Subcutaneous abdominal adipose tissue (tissue), 5 donors: ENCODE data around the gene NETO2.

ENCODE experiments used
- H3K27ac ChIP-seq: one replicate; pipeline ENCODE4 v1.7.0; 2013; ENCODE audit warnings: low read depth, mild to moderate bottlenecking, inconsistent platforms, low read length, moderate library complexity
- H3K27me3 ChIP-seq, 5 donors: one replicate each; pipeline ENCODE4 v1.7.0; 2013; ENCODE audit warnings: low read length in 5 of 5, inconsistent platforms in 1 of 5; ENCODE audit not compliant: control insufficient read depth in 5 of 5, insufficient read depth in 4 of 5
- H3K36me3 ChIP-seq, 5 donors: one replicate each; pipeline ENCODE4 v1.7.0; 2013; ENCODE audit warnings: low read length in 5 of 5; ENCODE audit not compliant: control insufficient read depth in 5 of 5, insufficient read depth in 5 of 5
- H3K4me1 ChIP-seq, 5 donors: one replicate each; pipeline ENCODE4 v1.7.0; 2013; ENCODE audit warnings: low read length in 5 of 5, mild to moderate bottlenecking in 3 of 5, moderate library complexity in 1 of 5; ENCODE audit not compliant: control insufficient read depth in 5 of 5, insufficient read depth in 5 of 5
- H3K4me3 ChIP-seq, 5 donors: one replicate each; pipeline ENCODE4 v1.7.0; 2013; ENCODE audit warnings: low read length in 5 of 5, low read depth in 1 of 5
- H3K9ac ChIP-seq, 5 donors: one replicate each; pipeline ENCODE4 v1.7.0; 2013; ENCODE audit warnings: low read length in 5 of 5, mild to moderate bottlenecking in 4 of 5, moderate library complexity in 3 of 5
- H3K9me3 ChIP-seq, 5 donors: one replicate each; pipeline ENCODE4 v1.7.0; 2013; ENCODE audit warnings: low read length in 5 of 5; ENCODE audit not compliant: control insufficient read depth in 5 of 5
- donor health status: healthy.
- donor health status: healthy.
- donor health status: healthy.
- donor health status: healthy.
- donor health status: healthy.

NETO2 gene

DNA sequence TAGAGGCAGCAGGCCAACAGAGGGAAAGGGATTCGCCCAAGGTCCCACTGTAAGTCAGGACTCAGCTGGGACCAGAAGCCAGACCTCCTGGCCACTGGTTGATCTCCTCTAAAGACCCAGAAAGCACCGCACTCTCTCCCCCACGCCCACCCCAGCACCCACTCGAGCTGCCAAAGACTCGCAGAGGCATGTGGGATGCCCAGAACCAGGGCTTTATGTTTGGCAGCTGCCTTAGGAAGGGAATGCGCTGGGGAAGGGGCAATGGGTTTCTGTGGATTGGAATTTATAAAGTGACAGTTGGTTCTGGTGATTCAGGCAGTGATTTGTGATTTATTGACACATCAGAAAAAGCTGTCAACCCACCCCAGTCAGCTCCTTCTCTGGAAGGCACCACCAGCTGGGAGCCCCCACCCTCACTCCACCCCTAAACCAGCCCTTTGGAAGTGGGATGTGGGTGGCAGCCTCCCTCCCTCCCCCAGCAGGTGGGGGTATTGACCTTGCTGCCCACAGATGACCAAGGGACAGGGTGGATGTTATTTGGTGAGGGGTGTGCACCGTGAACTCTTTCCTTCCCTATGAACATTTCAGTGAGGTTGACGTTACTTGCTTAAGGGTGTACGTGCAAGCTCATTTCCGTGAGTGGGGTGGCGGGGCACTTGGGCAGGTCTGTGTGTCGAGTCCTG, 93.7 kb downstream of the NETO2 start:
- Histone ChIP-seq H3K9ac (no peak overlapping the region), H3K27ac (no peak overlapping the region), H3K4me3 (no peak overlapping the region), H3K36me3 (no peaks in the 10 kb centered on the region), H3K4me1 (no peaks in the 10 kb centered on the region), H3K9me3 (no peaks in the 10 kb centered on the region), H3K27me3 (no peaks in the 10 kb centered on the region)

DNA sequence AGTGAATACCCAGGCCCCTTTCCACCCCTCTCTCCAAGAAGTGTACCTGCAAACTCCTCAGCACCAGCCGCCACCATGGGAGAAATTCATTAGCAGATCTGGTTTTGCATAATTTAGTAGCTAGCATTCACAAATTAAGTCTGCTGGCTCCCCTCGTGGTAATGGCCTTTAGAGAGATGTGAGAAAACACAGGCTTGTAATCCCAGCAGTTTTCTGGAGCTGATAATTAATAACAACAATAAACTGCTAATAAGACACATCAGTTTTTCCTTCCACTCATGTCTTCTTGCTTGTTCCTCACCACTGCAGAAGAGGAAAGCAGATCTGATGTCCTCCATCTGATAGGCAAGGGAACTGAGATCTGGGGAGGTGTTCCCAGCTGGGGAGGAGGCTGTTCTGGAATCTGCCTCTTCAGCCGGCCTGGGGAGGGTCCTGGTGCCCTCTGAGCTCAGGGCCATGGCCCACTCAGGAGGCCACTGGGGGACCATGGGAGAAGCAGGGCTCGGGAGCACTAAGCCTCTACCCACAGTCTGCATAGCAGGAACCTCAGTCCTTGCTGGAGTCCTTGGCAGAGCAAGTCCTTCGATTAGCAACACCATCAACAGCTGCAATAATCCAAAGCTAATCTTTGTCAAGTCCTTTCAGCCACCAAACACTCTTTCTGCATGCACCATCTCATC, 96.1 kb downstream of the NETO2 start:
- no peak overlapping the region for H3K9ac ChIP-seq
- no peak overlapping the region for H3K4me3 ChIP-seq
- H3K27ac ChIP-seq: no peak overlapping the region
- H3K27me3 ChIP-seq: no peaks in the 10 kb centered on the region
- no peaks in the 10 kb centered on the region for H3K9me3 ChIP-seq
- no peaks in the 10 kb centered on the region for H3K4me1 ChIP-seq
- no peaks in the 10 kb centered on the region for H3K36me3 ChIP-seq

DNA sequence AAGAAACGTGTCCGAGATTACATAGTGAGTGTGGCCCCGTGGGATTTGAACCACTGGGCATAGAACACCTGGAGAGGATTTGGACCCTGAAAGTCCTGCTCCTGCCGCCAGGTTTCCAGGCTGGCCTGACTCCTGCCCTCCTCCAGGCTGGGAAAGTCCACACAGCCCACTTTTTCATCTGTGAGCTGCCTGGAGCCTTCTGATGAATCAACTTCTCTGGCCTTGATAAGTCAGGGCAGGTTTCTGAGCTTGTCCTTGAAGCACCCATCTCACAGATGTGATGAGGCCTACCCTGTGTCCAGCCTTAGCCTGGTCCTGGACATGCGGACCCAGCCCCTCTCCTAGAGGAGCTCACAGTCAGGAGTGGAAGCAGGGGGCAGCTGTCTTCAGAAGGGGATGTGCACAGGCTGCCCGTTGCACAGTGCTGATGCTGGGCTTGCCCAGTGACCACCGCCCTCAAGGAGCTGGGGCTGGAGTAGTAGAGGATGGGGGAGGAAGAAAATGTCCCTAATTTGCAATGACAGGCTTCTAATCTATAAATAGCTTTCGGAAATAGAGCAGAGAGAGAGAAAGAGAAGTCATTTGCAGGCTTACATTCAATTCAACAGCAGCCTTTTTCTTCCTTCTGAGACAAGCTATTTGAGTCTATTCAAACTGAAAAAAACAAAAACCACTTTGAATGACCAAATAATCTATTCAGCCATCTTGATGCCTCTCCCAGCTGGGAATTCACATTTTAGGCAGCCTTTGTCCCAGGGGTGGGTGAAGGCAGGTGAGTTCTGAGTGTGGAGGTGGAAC, 96.8 kb downstream of the NETO2 start:
- H3K4me1 ChIP-seq: no peaks in the 10 kb centered on the region
- H3K9ac ChIP-seq: no peak overlapping the region

DNA sequence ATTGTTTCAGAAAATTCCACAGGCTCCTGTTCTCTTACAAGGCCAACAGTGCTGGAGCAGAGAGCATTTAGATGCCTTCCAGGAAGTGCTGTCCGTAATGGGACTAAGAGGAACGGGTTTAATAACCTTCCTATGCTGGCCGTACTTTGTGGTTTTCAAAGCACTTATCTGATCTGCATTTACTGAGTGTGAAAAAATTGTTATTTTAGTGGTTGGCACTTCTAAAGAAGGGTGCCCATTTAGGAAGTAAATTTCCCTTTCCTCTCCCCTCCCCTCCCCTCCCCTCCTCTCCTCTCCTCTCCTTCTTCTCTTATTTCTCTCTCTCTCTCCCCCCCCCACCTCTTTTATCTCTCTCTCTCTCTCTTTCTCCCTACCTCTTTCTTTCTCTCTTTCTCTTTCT, 98.3 kb downstream of the NETO2 start:
- Histone ChIP-seq H3K9me3 (no peaks in the 10 kb centered on the region), H3K27ac (no peak overlapping the region), H3K9ac (no peak overlapping the region), H3K4me1 (no peaks in the 10 kb centered on the region), H3K36me3 (no peaks in the 10 kb centered on the region), H3K4me3 (no peak overlapping the region), H3K27me3 (no peaks in the 10 kb centered on the region)

More for the DNA sequence above, 96.8 kb downstream of the NETO2 start:
- no peaks in the 10 kb centered on the region for H3K27me3 ChIP-seq
- H3K4me3 ChIP-seq: no peak overlapping the region
- H3K36me3 ChIP-seq: no peaks in the 10 kb centered on the region
- H3K27ac ChIP-seq: no peak overlapping the region
- H3K9me3 ChIP-seq: no peaks in the 10 kb centered on the region

DNA sequence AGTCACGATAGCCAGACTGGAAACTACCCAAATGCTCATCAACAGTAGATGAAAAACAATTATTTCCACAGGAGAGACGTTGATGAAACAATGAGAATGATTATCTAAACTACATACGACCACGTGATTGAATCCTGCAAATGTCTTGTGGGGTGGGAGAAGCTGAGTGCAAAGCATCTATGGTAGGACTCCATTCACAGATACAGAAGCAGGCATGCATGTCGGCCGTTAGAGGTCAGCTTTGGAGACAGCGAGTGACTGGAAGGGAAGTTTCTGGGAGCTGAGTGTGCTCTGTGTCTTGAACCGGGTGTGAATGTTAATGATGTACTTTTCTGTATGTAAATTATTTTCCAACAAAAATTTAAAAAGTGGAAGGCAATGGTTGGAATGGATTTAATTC, 98.7 kb downstream of the NETO2 start:
- Histone ChIP-seq H3K9ac (no peak overlapping the region), H3K4me1 (no peaks in the 10 kb centered on the region), H3K9me3 (no peaks in the 10 kb centered on the region), H3K36me3 (no peaks in the 10 kb centered on the region), H3K27me3 (no peaks in the 10 kb centered on the region), H3K27ac (no peak overlapping the region), H3K4me3 (no peak overlapping the region)

DNA sequence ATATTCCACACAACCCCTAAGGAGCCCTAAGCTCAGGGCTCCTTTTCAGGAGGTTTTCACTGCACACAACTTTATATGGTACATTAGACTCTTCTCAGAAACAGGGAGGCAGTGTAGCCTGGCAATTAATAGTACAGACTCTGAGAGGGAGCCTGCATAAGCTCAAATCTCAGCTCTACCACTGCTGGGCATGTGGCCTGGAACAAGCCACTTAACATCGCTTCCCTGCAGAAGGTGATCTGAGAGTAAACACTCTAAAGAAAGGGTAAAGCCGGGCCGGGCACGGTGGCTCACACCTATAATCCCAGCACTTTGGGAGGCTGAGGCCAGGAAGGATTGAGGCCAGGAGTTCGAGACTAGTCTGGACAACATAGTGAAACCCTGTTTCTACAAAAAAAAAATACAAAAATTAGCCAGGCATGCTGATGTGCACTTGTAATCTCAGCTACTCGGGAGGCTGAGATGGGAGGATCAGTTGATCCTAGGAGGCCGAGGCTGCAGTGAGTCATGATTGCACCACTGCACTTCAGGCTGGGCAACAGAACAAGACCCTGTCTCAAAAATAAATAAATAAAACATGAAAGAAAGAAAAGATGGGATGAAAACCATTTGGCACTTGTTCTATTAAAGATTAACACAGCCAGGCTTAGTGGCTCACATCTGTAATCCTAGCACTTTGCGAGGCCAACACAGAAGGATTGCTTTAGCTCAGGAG, 99.6 kb downstream of the NETO2 start:
- Histone ChIP-seq H3K4me1 (no peaks in the 10 kb centered on the region), H3K4me3 (no peak overlapping the region), H3K9me3 (no peaks in the 10 kb centered on the region), H3K27me3 (no peaks in the 10 kb centered on the region), H3K27ac (no peak overlapping the region), H3K9ac (no peak overlapping the region), H3K36me3 (no peaks in the 10 kb centered on the region)

DNA sequence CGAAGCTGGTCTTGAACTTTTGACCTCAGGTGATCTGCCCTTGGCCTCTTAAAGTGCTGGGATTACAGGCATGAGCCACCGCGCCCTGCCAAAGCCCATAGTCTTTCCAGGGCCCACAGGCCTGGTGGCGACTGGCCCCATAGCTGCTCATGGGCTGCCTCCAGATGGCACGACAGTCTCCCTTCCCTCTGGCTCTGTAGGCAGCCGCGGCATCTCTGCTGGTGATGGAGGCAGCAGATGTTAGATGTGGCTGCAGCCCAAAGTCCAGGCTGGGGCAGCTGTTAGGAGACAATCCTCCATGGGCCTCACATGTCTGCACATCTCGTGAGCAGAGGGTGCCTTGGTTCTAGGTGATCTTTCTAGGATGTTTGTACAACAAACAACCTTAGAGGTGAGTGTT, 100.5 kb downstream of the NETO2 start:
- Histone ChIP-seq H3K4me3 (no peak overlapping the region), H3K9me3 (no peaks in the 10 kb centered on the region), H3K4me1 (peaks cover 0 to 2% (median 2%) of the 10 kb centered on the region in 5 donors), H3K9ac (no peak overlapping the region), H3K27me3 (no peaks in the 10 kb centered on the region), H3K27ac (no peak overlapping the region), H3K36me3 (no peaks in the 10 kb centered on the region)

DNA sequence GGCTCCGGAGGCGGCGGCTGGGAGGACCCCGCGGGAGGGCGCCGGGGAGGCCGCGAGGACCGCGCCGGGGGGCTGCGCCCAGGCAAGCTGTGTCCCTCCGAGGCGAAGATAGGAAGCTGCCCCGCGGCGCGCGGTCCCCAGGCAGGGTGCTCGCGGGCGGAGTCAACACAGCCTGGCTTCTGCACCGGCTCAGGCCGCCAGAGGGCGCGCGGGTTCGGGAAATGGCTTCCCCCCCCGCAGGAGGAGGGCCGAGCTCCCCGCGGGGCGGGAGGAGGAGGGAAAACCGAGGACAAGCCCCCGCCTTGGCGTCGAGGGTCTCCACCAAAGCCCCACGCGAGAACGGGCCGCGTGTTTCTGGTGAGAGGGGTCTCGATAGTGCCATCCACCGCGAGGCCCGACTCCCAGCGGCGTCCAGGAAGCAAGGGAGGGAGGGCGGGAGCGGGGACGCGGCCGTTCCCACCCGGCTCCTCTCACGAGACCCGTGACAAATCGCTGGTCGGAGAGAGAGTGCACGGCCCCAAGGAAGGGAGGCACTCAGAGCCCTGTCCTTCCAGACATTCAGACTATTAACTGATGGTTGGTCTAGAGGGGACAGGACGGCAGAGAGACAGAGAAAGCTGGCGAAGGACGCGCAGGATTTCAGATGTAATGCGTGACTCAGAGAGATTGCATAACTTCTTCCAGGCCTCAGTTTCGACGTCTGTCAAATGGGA, 105.8 kb downstream of the NETO2 start:
- Histone ChIP-seq H3K27me3 (no peaks in the 10 kb centered on the region), H3K27ac (no peak overlapping the region), H3K36me3 (no peaks in the 10 kb centered on the region), H3K4me1 (peaks cover 0 to 12% (median 8%) of the 10 kb centered on the region in 5 donors), H3K4me3 (peak overlapping the region; percentile 51 to 76 (median 73)), H3K9ac (peak overlapping the region in 4 of 5 donors; percentile 46 to 76 (median 58)), H3K9me3 (no peaks in the 10 kb centered on the region)

DNA sequence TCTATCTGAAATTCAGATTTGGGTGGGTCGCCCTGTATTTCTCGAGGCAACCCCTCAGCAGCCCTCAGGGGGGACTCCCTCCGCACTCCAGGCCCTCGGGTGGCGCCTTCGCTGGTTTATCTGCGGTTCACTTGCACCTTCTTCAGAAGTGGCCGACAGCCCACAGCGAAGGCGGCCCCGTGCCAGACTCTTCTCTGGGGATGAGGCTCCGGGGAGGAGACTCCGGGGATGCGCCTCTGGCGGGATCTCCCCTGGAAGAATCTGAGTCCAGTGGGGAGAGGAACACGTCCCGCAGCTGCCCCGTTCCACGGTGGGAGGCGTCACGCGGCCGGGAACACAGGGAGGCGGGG, 106.4 kb downstream of the NETO2 start:
- H3K27ac ChIP-seq: no peak overlapping the region
- no peaks in the 10 kb centered on the region for H3K36me3 ChIP-seq
- H3K9me3 ChIP-seq: no peaks in the 10 kb centered on the region
- peaks cover 0 to 12% (median 8%) of the 10 kb centered on the region in 5 donors for H3K4me1 ChIP-seq
- H3K9ac ChIP-seq: peak overlapping the region in 3 of 5 donors; percentile 53 to 69 (median 62)
- no peaks in the 10 kb centered on the region for H3K27me3 ChIP-seq
- peak overlapping the region in 4 of 5 donors; percentile 51 to 76 (median 72) for H3K4me3 ChIP-seq
